Lung (tissue), 12 donors: ENCODE measurements around the gene AUTS2. TPM values are rescaled to one million over a fixed set of nuclear protein-coding genes. Genes with fewer than 3 reads are reported as not detected.

Experiments
- ATAC-seq: fragments of 200-7000 bp; cut with Tn5 transposase; one replicate; pipeline ENCODE4 v1.9.1; 2020; ENCODE audit warnings: moderate number of reproducible peaks; ENCODE audit not compliant: insufficient read depth, low FRiP score
- DNase-seq, 3 donors: peaks; one replicate each; pipeline ENCODE4 v3.0.0-alpha.2; 2013 to 2017
- H3K27ac ChIP-seq, 2 donors: one replicate each; pipeline ENCODE4 v1.5.1; 2013; ENCODE audit warnings: mild to moderate bottlenecking in 2 of 2, moderate library complexity in 2 of 2, control low read depth in 1 of 2, inconsistent platforms in 1 of 2, low read depth in 1 of 2, low read length in 1 of 2
- H3K27me3 ChIP-seq, 3 donors: one replicate each; pipeline ENCODE4 v1.5.1; 2013; ENCODE audit warnings: low read length in 2 of 3; ENCODE audit not compliant: control insufficient read depth in 3 of 3, insufficient read depth in 3 of 3
- H3K36me3 ChIP-seq, 4 donors: one replicate each; pipeline ENCODE4 v1.5.1; 2013; ENCODE audit warnings: low read length in 4 of 4, mild to moderate bottlenecking in 1 of 4, moderate library complexity in 1 of 4; ENCODE audit not compliant: control insufficient read depth in 4 of 4, insufficient read depth in 4 of 4
- H3K4me1 ChIP-seq, 5 donors: one replicate each; pipeline ENCODE4 v1.5.1; 2013; ENCODE audit warnings: low read length in 5 of 5, mild to moderate bottlenecking in 2 of 5, moderate library complexity in 1 of 5; ENCODE audit not compliant: control insufficient read depth in 5 of 5, insufficient read depth in 5 of 5
- H3K4me3 ChIP-seq: one replicate; pipeline ENCODE4 v1.5.1; 2013; ENCODE audit warnings: mild to moderate bottlenecking, control low read depth, moderate library complexity
- H3K9ac ChIP-seq, 2 donors: one replicate each; pipeline ENCODE4 v1.5.1; 2013; ENCODE audit warnings: low read length in 2 of 2, control low read depth in 1 of 2; ENCODE audit not compliant: insufficient read depth in 1 of 2
- H3K9me3 ChIP-seq, 4 donors: one replicate each; pipeline ENCODE4 v1.5.1; 2013; ENCODE audit warnings: low read length in 3 of 4, mild to moderate bottlenecking in 1 of 4, moderate library complexity in 1 of 4; ENCODE audit not compliant: control insufficient read depth in 4 of 4, insufficient read depth in 3 of 4
- WGBS, 2 donors: extraction: QIAGEN DNeasy Blood & Tissue Kit; methylation state at CpG; one replicate each; pipeline ENCODE4 v1.1.7; 2013; 5-methylcytosine and 5-hydroxymethylcytosine counted together
- polyA plus RNA-seq, 2 donors: library from polyadenylated mRNA; stranded (reverse); fragments of 200-250 nt; gene quantifications; one replicate each; pipeline ENCODE4 v1.2.1, GENCODE V29; 2013
- total RNA-seq, 2 donors: library from RNA; depleted of rRNA in 1 of 2; stranded (reverse); fragments of >200 nt in 1 of 2; gene quantifications; one replicate each; pipeline ENCODE4 v1.2.1, GENCODE V29; 2014 to 2021
- TF ChIP-seq, protein P1 (sequence below): IDR thresholded peaks from 2 replicates; pipeline ENCODE4 v1.5.1; 2012; ENCODE audit warnings: mild to moderate bottlenecking; ENCODE audit errors: control extremely low read depth, extremely low read depth
- donor health status: control.
- donor health status: control.
- donor health status: Bipolar disorder and iron deficiency.
- donor health status: healthy.
- donor health status: DM: yes; HTN: yes; CAD: no.

The AUTS2 gene
- total and polyA plus RNA-seq, 4 donors: 11.8 to 115 (median 40.6) TPM

DNA sequence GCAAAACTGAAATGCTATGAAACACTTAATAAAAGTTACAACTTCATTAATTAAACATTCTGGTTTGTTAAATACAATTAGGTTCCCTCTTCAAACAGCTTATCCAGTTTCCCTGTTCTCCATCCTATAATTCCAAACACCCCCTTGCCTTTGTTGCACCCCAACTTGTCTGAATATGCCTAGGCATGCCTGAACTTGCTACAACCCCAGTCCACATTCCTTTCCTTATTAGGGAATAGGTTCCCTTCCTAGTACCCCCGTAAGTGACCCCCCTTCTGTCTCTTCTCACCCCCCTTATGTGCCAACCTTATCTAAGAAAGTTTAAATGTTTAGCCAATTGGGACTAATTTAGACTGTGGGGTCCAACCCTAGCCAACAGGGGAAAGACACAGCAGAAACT lies 1238.0 kb downstream of the AUTS2 start:
- peaks cover 0 to 7% (median 0%) of the 10 kb centered on the region in 4 donors for H3K9me3 ChIP-seq
- no peaks in the 10 kb centered on the region for H3K27me3 ChIP-seq
- no peaks in the 10 kb centered on the region for H3K4me1 ChIP-seq
- 63 to 69% methylated on average over 1 of the region's 1 CpG for WGBS, 2 donors
- no peak overlapping the region for H3K9ac ChIP-seq
- H3K36me3 ChIP-seq: no peaks in the 10 kb centered on the region
- no peak overlapping the region for H3K27ac ChIP-seq
- TF ChIP-seq, protein P1, sequence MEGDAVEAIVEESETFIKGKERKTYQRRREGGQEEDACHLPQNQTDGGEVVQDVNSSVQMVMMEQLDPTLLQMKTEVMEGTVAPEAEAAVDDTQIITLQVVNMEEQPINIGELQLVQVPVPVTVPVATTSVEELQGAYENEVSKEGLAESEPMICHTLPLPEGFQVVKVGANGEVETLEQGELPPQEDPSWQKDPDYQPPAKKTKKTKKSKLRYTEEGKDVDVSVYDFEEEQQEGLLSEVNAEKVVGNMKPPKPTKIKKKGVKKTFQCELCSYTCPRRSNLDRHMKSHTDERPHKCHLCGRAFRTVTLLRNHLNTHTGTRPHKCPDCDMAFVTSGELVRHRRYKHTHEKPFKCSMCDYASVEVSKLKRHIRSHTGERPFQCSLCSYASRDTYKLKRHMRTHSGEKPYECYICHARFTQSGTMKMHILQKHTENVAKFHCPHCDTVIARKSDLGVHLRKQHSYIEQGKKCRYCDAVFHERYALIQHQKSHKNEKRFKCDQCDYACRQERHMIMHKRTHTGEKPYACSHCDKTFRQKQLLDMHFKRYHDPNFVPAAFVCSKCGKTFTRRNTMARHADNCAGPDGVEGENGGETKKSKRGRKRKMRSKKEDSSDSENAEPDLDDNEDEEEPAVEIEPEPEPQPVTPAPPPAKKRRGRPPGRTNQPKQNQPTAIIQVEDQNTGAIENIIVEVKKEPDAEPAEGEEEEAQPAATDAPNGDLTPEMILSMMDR: no peak
- DNase-seq (no peak), ATAC-seq (no peak)
- H3K4me3 ChIP-seq: no peak overlapping the region

DNA sequence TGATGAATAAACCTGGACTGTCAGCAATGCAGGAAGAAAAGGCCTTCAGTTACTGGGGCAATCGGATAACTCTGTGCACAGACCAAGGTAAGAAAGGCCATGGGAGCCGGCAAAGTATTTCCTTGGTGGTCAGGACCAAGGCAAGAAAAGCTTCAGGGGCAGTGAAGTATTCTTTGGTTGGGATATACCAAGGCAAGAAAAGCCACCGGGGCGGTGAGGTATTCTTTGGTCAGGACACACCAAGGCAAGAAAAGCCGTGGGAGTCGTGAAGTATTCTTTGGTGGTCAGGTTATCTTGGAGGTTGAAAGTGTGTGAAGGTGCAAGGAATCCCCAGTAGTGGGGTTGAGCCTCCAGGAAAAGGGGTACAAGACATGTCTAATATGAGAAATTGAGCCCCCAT lies 1238.7 kb downstream of the AUTS2 start:
- no peak overlapping the region for H3K4me3 ChIP-seq
- no peak for ATAC-seq
- WGBS, 2 donors: 93 to 94% methylated on average over 6 of the region's 6 CpGs
- DNase-seq: no peak
- H3K9me3 ChIP-seq: peaks cover 0 to 7% (median 0%) of the 10 kb centered on the region in 4 donors
- H3K4me1 ChIP-seq: no peaks in the 10 kb centered on the region
- no peaks in the 10 kb centered on the region for H3K36me3 ChIP-seq
- H3K27me3 ChIP-seq: no peaks in the 10 kb centered on the region
- H3K27ac ChIP-seq: no peak overlapping the region
- H3K9ac ChIP-seq: no peak overlapping the region
- TF ChIP-seq, protein P1: no peak

DNA sequence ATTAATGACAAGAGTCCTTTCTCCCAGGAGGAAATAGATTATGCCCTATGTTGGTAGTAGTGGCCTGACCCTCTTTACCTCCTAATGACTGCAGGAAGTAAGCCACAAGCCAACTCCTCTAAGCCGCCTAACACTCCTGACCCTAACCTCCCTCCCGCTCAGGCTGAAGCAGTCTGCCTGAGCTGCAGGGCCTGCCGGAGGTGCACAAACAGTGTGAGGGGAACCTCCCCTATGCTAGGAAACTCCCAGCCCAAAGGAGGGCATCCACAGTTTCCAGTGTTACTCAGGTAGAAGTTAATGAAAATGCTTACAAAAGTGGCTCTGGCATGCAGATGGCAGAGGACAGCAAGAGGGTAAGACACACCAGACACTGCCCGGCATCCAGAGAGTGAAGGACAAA lies 1239.3 kb downstream of the AUTS2 start:
- Histone ChIP-seq H3K4me3 (no peak overlapping the region), H3K27me3 (no peaks in the 10 kb centered on the region), H3K4me1 (no peaks in the 10 kb centered on the region), H3K27ac (no peak overlapping the region), H3K36me3 (no peaks in the 10 kb centered on the region), H3K9ac (no peak overlapping the region), H3K9me3 (peaks cover 0 to 7% (median 0%) of the 10 kb centered on the region in 4 donors)
- ATAC-seq: no peak
- TF ChIP-seq, protein P1: no peak
- DNase-seq: no peak
- 70 to 81% methylated on average over 4 of the region's 4 CpGs for WGBS, 2 donors

DNA sequence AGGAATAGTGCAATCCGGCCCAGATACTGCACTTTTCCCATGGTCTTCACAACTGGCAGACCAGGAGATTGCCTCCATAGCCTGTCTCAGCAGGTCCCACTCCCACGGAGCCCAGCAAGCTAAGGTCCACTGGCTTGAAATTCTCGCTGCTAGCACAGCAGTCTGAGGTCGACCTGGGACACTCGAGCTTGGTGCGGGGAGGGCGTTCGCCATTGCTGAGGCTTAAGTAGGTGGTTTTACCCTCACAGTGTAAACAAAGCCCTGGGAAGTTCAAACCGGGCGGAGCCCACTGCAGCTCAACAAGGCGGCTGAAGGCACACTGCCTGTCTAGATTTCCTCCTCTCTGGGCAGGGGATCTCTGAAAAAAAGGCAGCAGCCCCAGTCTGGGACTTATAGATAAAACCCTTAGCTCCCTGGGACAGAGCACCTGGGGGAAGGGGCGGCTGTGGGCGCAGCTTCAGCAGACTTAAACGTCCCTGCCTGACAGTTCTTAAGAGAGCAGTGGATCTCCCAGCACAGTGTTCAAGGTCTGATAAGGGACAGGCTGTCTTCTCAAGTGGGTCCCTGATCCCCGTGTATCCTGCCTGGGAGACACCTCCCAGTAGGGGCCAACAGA lies 1240.1 kb downstream of the AUTS2 start:
- no peak overlapping the region for H3K4me3 ChIP-seq
- no peak overlapping the region for H3K27ac ChIP-seq
- no peak overlapping the region for H3K9ac ChIP-seq
- H3K27me3 ChIP-seq: no peaks in the 10 kb centered on the region
- peaks cover 0 to 7% (median 0%) of the 10 kb centered on the region in 4 donors for H3K9me3 ChIP-seq
- TF ChIP-seq, protein P1: no peak
- no peaks in the 10 kb centered on the region for H3K4me1 ChIP-seq
- ATAC-seq: no peak
- WGBS, 2 donors: 63 to 65% methylated on average over 15 of the region's 15 CpGs
- no peaks in the 10 kb centered on the region for H3K36me3 ChIP-seq
- no peak for DNase-seq
